K562 (cell line): ENCODE data around the gene SERTAD2. TPM values are rescaled to one million over a fixed set of nuclear protein-coding genes. Genes with fewer than 3 reads are reported as not detected.

Source experiments
- ATAC-seq: fragments of 200-7000 bp; cut with Tn5 transposase; 3 replicates; pipeline ENCODE4 v1.9.1; 2020; ENCODE audit warnings: moderate library complexity
- BruUV-seq: library from RNA; stranded (reverse); fragments of 400-500 nt; replicated peaks from 2 replicates; lab custom pipeline; 2021; lab: Mats Ljungman, UMichigan
- CTCF ChIA-PET: fragments of 300-600 bp; formaldehyde crosslinking; extraction: SDS; loops from one replicate; lab custom pipeline; 2021; ENCODE audit warnings: low intra/inter-chr PET ratio; lab: Yijun Ruan, JAX
- POLR2A ChIA-PET: fragments of 300-600, 350-650 bp; sonication (Branson Sonifier 250); formaldehyde crosslinking; extraction: SDS; loops from one replicate; lab custom pipeline; 2021; ENCODE audit warnings: antibody characterized with exemption, inconsistent platforms; lab: Yijun Ruan, JAX
- DNase-seq, 4 experiments: peaks; one replicate each; pipeline versions ENCODE4 v3.0.0 to v3.0.0-alpha.2; 2011 to 2018; ENCODE audit warnings: low spot score in 3 of 4, mixed read lengths in 3 of 4; ENCODE audit errors: extremely low read depth in 1 of 4
- FAIRE-seq: peaks from 2 replicates; lab custom pipeline; 2011; peaks lifted over from hg19 to GRCh38; lab: Jason Lieb, UNC
- H2AFZ ChIP-seq: 2 replicates; pipeline ENCODE4 v1.6.0; 2011; ENCODE audit warnings: low read depth, low read length, control low read depth, inconsistent platforms
- H3K27ac ChIP-seq: fragments of 200-600 bp; 3 replicates; pipeline ENCODE4 v1.8.0; 2011; ENCODE audit warnings: low read depth, mild to moderate bottlenecking, control low read depth, inconsistent platforms, low read length, moderate library complexity, mixed read lengths; ENCODE audit errors: extremely low read depth
- H3K27me3 ChIP-seq, 2 experiments: fragments of 300-600 bp in 1 of 2; 2 replicates in 1 of 2; 3 replicates in 1 of 2; pipeline versions ENCODE4 v1.6.0 to v1.8.0; 2011; ENCODE audit warnings: inconsistent platforms in 2 of 2, low read length in 2 of 2, mild to moderate bottlenecking in 1 of 2, mixed read lengths in 1 of 2, moderate library complexity in 1 of 2; ENCODE audit not compliant: control insufficient read depth in 2 of 2, insufficient read depth in 2 of 2
- H3K36me3 ChIP-seq: fragments of 300-600 bp; 3 replicates; pipeline ENCODE4 v1.8.0; 2011; ENCODE audit warnings: mild to moderate bottlenecking, low read length, inconsistent platforms; ENCODE audit not compliant: control insufficient read depth, insufficient read depth
- H3K4me1 ChIP-seq, 2 experiments: fragments of 200-600 bp in 1 of 2; replicated peaks in 1 of 2; 2 replicates in 1 of 2; 3 replicates in 1 of 2; pipeline versions ENCODE4 v1.5.1 to v1.8.0; 2011; ENCODE audit warnings: inconsistent platforms in 2 of 2, low read length in 2 of 2, mild to moderate bottlenecking in 1 of 2, mixed read lengths in 1 of 2, moderate library complexity in 1 of 2; ENCODE audit not compliant: control insufficient read depth in 2 of 2, insufficient read depth in 2 of 2
- H3K4me2 ChIP-seq: 2 replicates; pipeline ENCODE4 v1.6.1; 2011; ENCODE audit warnings: low read length, control low read depth, inconsistent platforms, mixed read lengths; ENCODE audit not compliant: insufficient read depth
- H3K4me3 ChIP-seq: fragments of 200-600 bp; sonication (generic), shearing (Covaris generic); 2 replicates; pipeline ENCODE4 v1.5.1; 2016; ENCODE audit warnings: control low read depth, inconsistent platforms
- H3K79me2 ChIP-seq: fragments of 200-600 bp; 3 replicates; pipeline ENCODE4 v1.8.0; 2011; ENCODE audit warnings: low read length, inconsistent platforms; ENCODE audit not compliant: control insufficient read depth, insufficient read depth
- H3K9ac ChIP-seq, 2 experiments: 2 replicates each; pipeline versions ENCODE4 v1.6.0 to v1.6.1; 2011; ENCODE audit warnings: low read depth in 2 of 2, low read length in 2 of 2, control low read depth in 1 of 2, inconsistent platforms in 1 of 2, mild to moderate bottlenecking in 1 of 2, mixed read lengths in 1 of 2; ENCODE audit not compliant: insufficient read depth in 1 of 2
- H3K9me1 ChIP-seq: one replicate; pipeline ENCODE4 v1.6.0; 2011; ENCODE audit warnings: inconsistent platforms, mild to moderate bottlenecking, low read length, moderate library complexity; ENCODE audit not compliant: control insufficient read depth, insufficient read depth
- H3K9me3 ChIP-seq: replicated peaks from 2 replicates; pipeline ENCODE4 v1.5.1; 2011; ENCODE audit warnings: low read depth, low read length, inconsistent platforms; ENCODE audit not compliant: control insufficient read depth, insufficient read depth
- H4K20me1 ChIP-seq: replicated peaks from 2 replicates; pipeline ENCODE4 v1.6.1; 2011; ENCODE audit warnings: low read length, inconsistent platforms, mixed read lengths; ENCODE audit not compliant: control insufficient read depth, insufficient read depth
- FOXO4 ChIP-seq: fragments of 450-650 bp; formaldehyde crosslinking; IDR thresholded peaks from 2 replicates; pipeline ENCODE4 v1.4.0; 2020; ENCODE audit warnings: mild to moderate bottlenecking, moderate library complexity
- KLF6 ChIP-seq: fragments of 250-450 bp; sonication (Bioruptor Pico); IDR thresholded peaks from 2 replicates; pipeline ENCODE4 v1.4.0; 2020; ENCODE audit warnings: mild to moderate bottlenecking, moderate library complexity, borderline replicate concordance
- SMARCE1 ChIP-seq: fragments of 450-650 bp; IDR thresholded peaks from 2 replicates; pipeline ENCODE4 v1.7.1; 2016; ENCODE audit warnings: mild to moderate bottlenecking
- ZNF740 ChIP-seq, 3 experiments: fragments of 200-800 bp in 1 of 3; sonication (Bioruptor generic) in 1 of 3; sonication (generic) in 1 of 3; formaldehyde crosslinking in 1 of 3; IDR thresholded peaks; 2 replicates each; pipeline versions ENCODE4 v1.6.1 to v1.8.0; 2016 to 2022; ENCODE audit warnings: mild to moderate bottlenecking in 2 of 3, missing compliant biosample characterization in 2 of 3, missing genetic modification characterization in 2 of 3, missing genetic modification reagents in 1 of 3
- WGBS: fragments of 100-300 bp; shearing (Covaris generic); methylation state at CpG from one replicate; pipeline ENCODE4 v1.1.6; 2016; ENCODE audit warnings: low coverage, mixed read lengths; ENCODE audit not compliant: insufficient coverage; ENCODE audit errors: missing lambda C conversion rate; 5-methylcytosine and 5-hydroxymethylcytosine counted together
- in situ Hi-C: fragments of 300-500 bp; cut with MboI; formaldehyde crosslinking; loops from 4 replicates; pipeline ENCODE4 v1.15.0; 2018; ENCODE audit warnings: inconsistent platforms, mixed read lengths
- intact Hi-C: fragments of 100-400 bp; cut with micrococcal nuclease; formaldehyde crosslinking; loops from 2 replicates; pipeline ENCODE4 v1.14.2; 2022
- polyA plus RNA-seq, 8 experiments: library from polyadenylated mRNA; depleted of rRNA in 4 of 8; stranded (reverse) in 5 of 8; unstranded in 3 of 8; fragments of >200 nt; fragmentation: Nextera tagmentation in 2 of 8; fragmentation: Illumina TruSeq in 1 of 8; extraction: Ambion mirVana in 2 of 8; extraction: Trizol in 1 of 8; gene quantifications; 2 replicates each; pipeline versions ENCODE4 v1.2.1 to v1.2.3, GENCODE V29; 2011 to 2014; ENCODE audit warnings: inconsistent platforms in 1 of 8, missing spikeins in 1 of 8
- total RNA-seq, 7 experiments: library from RNA; depleted of rRNA in 6 of 7; stranded (reverse); fragments of >200 nt in 6 of 7; fragmentation: Illumina TruSeq in 2 of 7; extraction: Trizol in 2 of 7; gene quantifications; 2 replicates each; pipeline versions ENCODE4 v1.2.1 to v1.2.3, GENCODE V29; 2011 to 2021; ENCODE audit warnings: low replicate concordance in 1 of 7

The SERTAD2 gene
- total and polyA plus RNA-seq, 9 of the 15 experiments (the other 6 are each of a cell fraction or from before 2014, with no cell fraction given), result 3.0 to 12.5 (median 6.1) TPM

- TF ChIP-seq KLF6 (CRISPR knock-in tag) (no peak), ZNF740 (CRISPR knock-in tag; IDR thresholded peaks at IDR 0.05) (no peak), ZNF740 (tag; IDR thresholded peaks at IDR 0.05) (no peak), FOXO4 (CRISPR knock-in tag) (no peak)
Observed at GRCh38 chr2:64669288-64669687, 15.6 kb upstream of the SERTAD2 start (continued).

GRCh38 chr2:64668542-64668941 is 14.8 kb upstream of the SERTAD2 start:
- no peak overlapping the region for H2AFZ ChIP-seq
- no peaks in the 10 kb centered on the region for H3K79me2 ChIP-seq
- in situ Hi-C loops (no loop called here), intact Hi-C loops (no loop called here)
- no peaks in the 10 kb centered on the region for H4K20me1 ChIP-seq
- no peaks in the 10 kb centered on the region; a peak in 2 of 5 replicates for H3K4me1 ChIP-seq
- H3K27me3 ChIP-seq, result no peaks in the 10 kb centered on the region
- no peaks in the 10 kb centered on the region for H3K36me3 ChIP-seq
- no peak for ATAC-seq
- H3K9ac ChIP-seq, result no peak overlapping the region
- H3K9me3 ChIP-seq, result no peaks in the 10 kb centered on the region
- DNase-seq, result no peak
- ChIA-PET CTCF (no interaction called here), POLR2A (interaction anchor here (1.1 kb wide), 1 partner anchor 15 kb away, joined by 3 read pairs; the partner anchor contains the start of gene SERTAD2)
- no peak for FAIRE-seq
- H3K4me2 ChIP-seq, result no peak overlapping the region
- no peak for TF ChIP-seq SMARCE1
- H3K9me1 ChIP-seq, result no peaks in the 10 kb centered on the region
- H3K27ac ChIP-seq, result no peak overlapping the region
- no TSS peak for BruUV-seq
- no peak overlapping the region for H3K4me3 ChIP-seq
- 15% methylated on average over 3 of the region's 3 CpGs for WGBS
